HepG2 (cell line): ENCODE data around the gene TLR4. TPM values are rescaled to one million over a fixed set of nuclear protein-coding genes. Genes with fewer than 3 reads are reported as not detected.

Experiments used
- ATAC-seq: fragments of 200-7000 bp; cut with Tn5 transposase; 3 replicates; pipeline ENCODE4 v1.9.1; 2020; ENCODE audit warnings: mild to moderate bottlenecking, moderate library complexity
- BruUV-seq: library from RNA; stranded (reverse); fragments of 400-500 nt; replicated peaks from 2 replicates; lab custom pipeline; 2021; lab: Mats Ljungman, UMichigan
- CTCF ChIA-PET: fragments of 300-600 bp; formaldehyde crosslinking; extraction: SDS; loops from one replicate; lab custom pipeline; 2021; ENCODE audit warnings: low total read pairs, inconsistent platforms, low intra/inter-chr PET ratio; lab: Yijun Ruan, JAX
- POLR2A ChIA-PET: fragments of 350-600 bp; sonication (Branson Sonifier 250); formaldehyde crosslinking; loops from one replicate; lab custom pipeline; 2020; ENCODE audit warnings: antibody characterized with exemption, inconsistent platforms; lab: Yijun Ruan, JAX
- DNase-seq: peaks from one replicate; pipeline ENCODE4 v3.0.0-alpha.2; 2015; ENCODE audit warnings: low spot score
- FAIRE-seq: peaks from 3 replicates; lab custom pipeline; 2011; peaks lifted over from hg19 to GRCh38; lab: Jason Lieb, UNC
- H2AFZ ChIP-seq: one replicate; pipeline ENCODE4 v1.6.1; 2011; ENCODE audit warnings: low read length, inconsistent platforms
- H3K27ac ChIP-seq: fragments of 300-600 bp; 3 replicates; pipeline ENCODE4 v1.8.0; 2011; ENCODE audit warnings: mixed run types, mild to moderate bottlenecking, mixed read lengths, low read length, inconsistent platforms; ENCODE audit not compliant: insufficient read depth; ENCODE audit errors: extremely low read length
- H3K27me3 ChIP-seq, 2 experiments: fragments of 200-600 bp in 1 of 2; 2 replicates in 1 of 2; 3 replicates in 1 of 2; pipeline versions ENCODE4 v1.6.0 to v1.8.0; 2011; ENCODE audit warnings: low read length in 2 of 2, mild to moderate bottlenecking in 2 of 2, moderate library complexity in 2 of 2, inconsistent platforms in 1 of 2; ENCODE audit not compliant: insufficient read depth in 2 of 2, control insufficient read depth in 1 of 2
- H3K36me3 ChIP-seq, 2 experiments: fragments of 200-600 bp in 1 of 2; replicated peaks in 1 of 2; 2 replicates in 1 of 2; 3 replicates in 1 of 2; pipeline versions ENCODE4 v1.5.1 to v1.8.0; 2011; ENCODE audit warnings: low read length in 2 of 2, inconsistent platforms in 1 of 2; ENCODE audit not compliant: insufficient read depth in 2 of 2, control insufficient read depth in 1 of 2
- H3K4me1 ChIP-seq: 2 replicates; pipeline ENCODE4 v1.5.1; 2012; ENCODE audit warnings: low read length, inconsistent platforms; ENCODE audit not compliant: insufficient read depth
- H3K4me2 ChIP-seq: 2 replicates; pipeline ENCODE4 v1.6.0; 2011; ENCODE audit warnings: low read depth, low read length, inconsistent platforms
- H3K4me3 ChIP-seq, 3 experiments: fragments of 200-600 bp in 1 of 3; sonication (generic), shearing (Covaris generic) in 1 of 3; replicated peaks in 1 of 3; 2 replicates each; pipeline ENCODE4 v1.5.1; 2011 to 2016; ENCODE audit warnings: low read length in 3 of 3, inconsistent platforms in 2 of 3, low read depth in 2 of 3, mild to moderate bottlenecking in 2 of 3, control low read depth in 1 of 3, mixed read lengths in 1 of 3; ENCODE audit not compliant: insufficient read depth in 1 of 3
- H3K79me2 ChIP-seq: one replicate; pipeline ENCODE4 v1.6.1; 2011; ENCODE audit warnings: low read length, inconsistent platforms; ENCODE audit not compliant: insufficient read depth
- H3K9ac ChIP-seq: 2 replicates; pipeline ENCODE4 v1.6.0; 2011; ENCODE audit warnings: mild to moderate bottlenecking, low read depth, low read length, inconsistent platforms; ENCODE audit not compliant: insufficient read depth
- H3K9me3 ChIP-seq: 2 replicates; pipeline ENCODE4 v1.5.1; 2012; ENCODE audit warnings: mild to moderate bottlenecking, low read length
- H4K20me1 ChIP-seq: 2 replicates; pipeline ENCODE4 v1.6.0; 2011; ENCODE audit warnings: inconsistent platforms, mild to moderate bottlenecking, low read length, moderate library complexity; ENCODE audit not compliant: insufficient read depth
- ASH2L ChIP-seq: fragments of 300-600, 200-600 bp; sonication (generic); IDR thresholded peaks from 2 replicates; pipeline ENCODE4 v1.7.0; 2017; ENCODE audit warnings: low read depth, mild to moderate bottlenecking, moderate library complexity, mixed read lengths, low read length; ENCODE audit not compliant: insufficient read length
- CBFB ChIP-seq: sonication (generic); formaldehyde crosslinking; IDR thresholded peaks from 2 replicates; pipeline ENCODE4 v1.4.0; 2020; ENCODE audit warnings: missing genetic modification reagents
- EP300 ChIP-seq, 3 experiments: sonication (generic) in 1 of 3; formaldehyde crosslinking in 1 of 3; IDR thresholded peaks; 2 replicates each; pipeline versions ENCODE4 v1.5.1 to v1.6.1; 2011 to 2020; ENCODE audit warnings: low read depth in 2 of 3, low read length in 2 of 3, borderline replicate concordance in 1 of 3, improper control_type of control experiment in 1 of 3, mild to moderate bottlenecking in 1 of 3, missing genetic modification reagents in 1 of 3, moderate library complexity in 1 of 3
- POGZ ChIP-seq: sonication (generic); formaldehyde crosslinking; IDR thresholded peaks from 2 replicates; pipeline ENCODE4 v1.4.0; 2020; ENCODE audit warnings: mild to moderate bottlenecking, missing genetic modification reagents
- RFX1 ChIP-seq: fragments of 450-650 bp; IDR thresholded peaks from 2 replicates; pipeline ENCODE4 v1.6.1; 2017
- SMARCC2 ChIP-seq: fragments of 450-650 bp; IDR thresholded peaks from 2 replicates; pipeline ENCODE4 v1.6.1; 2017; ENCODE audit warnings: antibody characterized with exemption, mild to moderate bottlenecking
- TBL1XR1 ChIP-seq: fragments of 150-350 bp; IDR thresholded peaks from 2 replicates; pipeline ENCODE4 v1.6.1; 2014; ENCODE audit warnings: borderline replicate concordance, low read length; ENCODE audit not compliant: partially characterized antibody
- ZC3H13 ChIP-seq: sonication (generic); formaldehyde crosslinking; IDR thresholded peaks from 2 replicates; pipeline ENCODE4 v1.8.1; 2023; ENCODE audit warnings: mild to moderate bottlenecking, missing genetic modification reagents, moderate library complexity
- ZNF124 ChIP-seq: sonication (generic); formaldehyde crosslinking; IDR thresholded peaks from 2 replicates; pipeline ENCODE4 v1.4.0; 2020; ENCODE audit warnings: missing genetic modification reagents
- ZNF225 ChIP-seq: sonication (generic); formaldehyde crosslinking; IDR thresholded peaks from 2 replicates; pipeline ENCODE4 v1.4.0; 2020; ENCODE audit warnings: mild to moderate bottlenecking, missing genetic modification reagents
- ZNF362 ChIP-seq: sonication (generic); formaldehyde crosslinking; IDR thresholded peaks from 2 replicates; pipeline ENCODE4 v1.4.0; 2020; ENCODE audit warnings: missing genetic modification reagents, mild to moderate bottlenecking, borderline replicate concordance
- ZNF576 ChIP-seq: sonication (generic); formaldehyde crosslinking; IDR thresholded peaks from 2 replicates; pipeline ENCODE4 v1.4.0; 2020; ENCODE audit warnings: mild to moderate bottlenecking, missing genetic modification reagents
- ZNF652 ChIP-seq: IDR thresholded peaks from 2 replicates; pipeline ENCODE4 v1.6.1; 2016; ENCODE audit warnings: low read depth, borderline replicate concordance
- WGBS: methylation state at CpG from one replicate; pipeline ENCODE4 v1.1.6; 2017; ENCODE audit warnings: low lambda C conversion rate; 5-methylcytosine and 5-hydroxymethylcytosine counted together
- in situ Hi-C: cut with HindIII; loops from 2 replicates; pipeline ENCODE4 v1.10.0; 2017; ENCODE audit warnings: low pct_unique_long_range_greater_than_20kb; ENCODE audit not compliant: extremely low pct_ligation_motif_present
- intact Hi-C: fragments of 100-400 bp; cut with micrococcal nuclease; formaldehyde crosslinking; loops from one replicate; pipeline ENCODE4 v1.10.0; 2022; ENCODE audit not compliant: unreplicated experiment
- polyA plus RNA-seq, 8 experiments: library from polyadenylated mRNA; depleted of rRNA in 3 of 8; stranded (reverse) in 7 of 8; unstranded in 1 of 8; fragments of >200 nt; fragmentation: Illumina TruSeq in 4 of 8; extraction: Trizol in 4 of 8; gene quantifications; 2 replicates each; pipeline versions ENCODE4 v1.2.1 to v1.2.3, GENCODE V29; 2011 to 2016; ENCODE audit warnings: low read depth in 4 of 8, missing spikeins in 1 of 8, mixed read lengths in 1 of 8; ENCODE audit not compliant: insufficient read depth in 1 of 8
- total RNA-seq, 5 experiments: library from RNA; depleted of rRNA; stranded (reverse); fragments of >200 nt; fragmentation: Illumina TruSeq; extraction: Trizol; gene quantifications; 2 replicates each; pipeline ENCODE4 v1.2.3, GENCODE V29; 2016; ENCODE audit warnings: low read depth in 1 of 5

Gene TLR4
- total and polyA plus RNA-seq, 2 of the 13 experiments (the other 11 are each of a cell fraction or from before 2014, with no cell fraction given) = 0.07 to 0.22 TPM

GRCh38 chr9:117720987-117721386 is 16.8 kb downstream of the TLR4 start:
- H3K4me3 ChIP-seq = no peak overlapping the region
- H3K27ac ChIP-seq = no peak overlapping the region
- no peaks in the 10 kb centered on the region for H3K36me3 ChIP-seq
- ATAC-seq (no peak), FAIRE-seq (no peak), DNase-seq (no peak)
- H4K20me1 ChIP-seq = no peaks in the 10 kb centered on the region
- no peak overlapping the region for H3K4me2 ChIP-seq
- no peaks in the 10 kb centered on the region for H3K79me2 ChIP-seq
- no peaks in the 10 kb centered on the region for H3K4me1 ChIP-seq
- BruUV-seq = no TSS peak
- H2AFZ ChIP-seq = no peak overlapping the region
- intact Hi-C loops = no loop called here
- ChIA-PET POLR2A (no interaction called here), CTCF (no interaction called here)
- no peaks in the 10 kb centered on the region for H3K27me3 ChIP-seq
- in situ Hi-C loops = no loop called here
- no peak overlapping the region for H3K9ac ChIP-seq
- H3K9me3 ChIP-seq = no peaks in the 10 kb centered on the region
- 0% methylated on average over 2 of the region's 2 CpGs for WGBS
- TF ChIP-seq ZNF652 (peak; percentile 75), ZNF225 (CRISPR knock-in tag) (no peak)

GRCh38 chr9:117722108-117722761 is 18.0 kb downstream of the TLR4 start:
- TF ChIP-seq EP300 (IDR thresholded peaks at IDR 0.05; ENCODE audit: low read depth in 2 of 2, low read length in 2 of 2) = no peak
- no peak for TF ChIP-seq EP300 (CRISPR knock-in tag; IDR thresholded peaks at IDR 0.05; ENCODE audit: borderline replicate concordance)
- TF ChIP-seq POGZ (CRISPR knock-in tag) = no peak
- no peak for TF ChIP-seq CBFB
- no peak for TF ChIP-seq RFX1
- TF ChIP-seq TBL1XR1 = no peak
- no peak for TF ChIP-seq ZNF124 (CRISPR knock-in tag)
- TF ChIP-seq ZC3H13 (CRISPR knock-in tag) = no peak
- TF ChIP-seq SMARCC2 = no peak
- TF ChIP-seq ASH2L = no peak
- no peak for TF ChIP-seq ZNF362 (CRISPR knock-in tag)
- TF ChIP-seq ZNF576 (CRISPR knock-in tag) = no peak
- no TSS peak for BruUV-seq
- FAIRE-seq = no peak
- Histone ChIP-seq H4K20me1 (no peaks in the 10 kb centered on the region), H2AFZ (no peak overlapping the region), H3K27ac (no peak overlapping the region), H3K4me1 (no peaks in the 10 kb centered on the region), H3K4me3 (no peak overlapping the region), H3K27me3 (no peaks in the 10 kb centered on the region), H3K36me3 (no peaks in the 10 kb centered on the region), H3K79me2 (no peaks in the 10 kb centered on the region), H3K9me3 (no peaks in the 10 kb centered on the region), H3K9ac (no peak overlapping the region), H3K4me2 (no peak overlapping the region)
- in situ Hi-C loops (no loop called here), intact Hi-C loops (no loop called here)
- no peak for ATAC-seq
- CTCF ChIA-PET = no interaction called here
- 44% methylated on average over 6 of the region's 6 CpGs for WGBS
- POLR2A ChIA-PET = no interaction called here
- no peak for DNase-seq
